Osteocyte (in vitro differentiated cells): Measurements from ENCODE around the gene ERI3. TPM values are rescaled to one million over a fixed set of nuclear protein-coding genes. Genes with fewer than 3 reads are reported as not detected.

Experiments used
- DNase-seq: peaks from one replicate; pipeline ENCODE4 v3.0.0; 2021; ENCODE audit warnings: mixed read lengths; ENCODE audit not compliant: unreplicated experiment; ENCODE audit errors: extremely low spot score
- H3K27ac Mint-ChIP-seq: one replicate; pipeline ENCODE4 v1.8.0; 2021; ENCODE audit warnings: mild to moderate bottlenecking, mixed read lengths; ENCODE audit not compliant: unreplicated experiment
- H3K27me3 Mint-ChIP-seq: one replicate; pipeline ENCODE4 v1.8.0; 2021; ENCODE audit warnings: mixed read lengths; ENCODE audit not compliant: unreplicated experiment
- H3K36me3 Mint-ChIP-seq: one replicate; pipeline ENCODE4 v1.8.0; 2021; ENCODE audit warnings: mixed read lengths; ENCODE audit not compliant: unreplicated experiment
- H3K4me1 Mint-ChIP-seq: one replicate; pipeline ENCODE4 v1.8.0; 2021; ENCODE audit warnings: mixed read lengths; ENCODE audit not compliant: unreplicated experiment
- H3K4me3 Mint-ChIP-seq: one replicate; pipeline ENCODE4 v1.8.0; 2021; ENCODE audit warnings: mild to moderate bottlenecking, moderate library complexity, mixed read lengths; ENCODE audit not compliant: unreplicated experiment
- H3K9me3 Mint-ChIP-seq: one replicate; pipeline ENCODE4 v1.8.0; 2021; ENCODE audit warnings: mixed read lengths; ENCODE audit not compliant: unreplicated experiment
- total RNA-seq: library from RNA; stranded (reverse); gene quantifications from 2 replicates; pipeline ENCODE4 v1.2.1, GENCODE V29; 2021
- TF ChIP-seq, protein P1 (sequence below): fragments of 200-600 bp; sonication (generic); IDR thresholded peaks from 2 replicates; pipeline ENCODE4 v1.5.0; 2021; ENCODE audit warnings: antibody characterized with exemption, mild to moderate bottlenecking, moderate library complexity

ERI3 gene
- total RNA-seq, 1 donor from 2014 or later, result 58.6 TPM

DNA sequence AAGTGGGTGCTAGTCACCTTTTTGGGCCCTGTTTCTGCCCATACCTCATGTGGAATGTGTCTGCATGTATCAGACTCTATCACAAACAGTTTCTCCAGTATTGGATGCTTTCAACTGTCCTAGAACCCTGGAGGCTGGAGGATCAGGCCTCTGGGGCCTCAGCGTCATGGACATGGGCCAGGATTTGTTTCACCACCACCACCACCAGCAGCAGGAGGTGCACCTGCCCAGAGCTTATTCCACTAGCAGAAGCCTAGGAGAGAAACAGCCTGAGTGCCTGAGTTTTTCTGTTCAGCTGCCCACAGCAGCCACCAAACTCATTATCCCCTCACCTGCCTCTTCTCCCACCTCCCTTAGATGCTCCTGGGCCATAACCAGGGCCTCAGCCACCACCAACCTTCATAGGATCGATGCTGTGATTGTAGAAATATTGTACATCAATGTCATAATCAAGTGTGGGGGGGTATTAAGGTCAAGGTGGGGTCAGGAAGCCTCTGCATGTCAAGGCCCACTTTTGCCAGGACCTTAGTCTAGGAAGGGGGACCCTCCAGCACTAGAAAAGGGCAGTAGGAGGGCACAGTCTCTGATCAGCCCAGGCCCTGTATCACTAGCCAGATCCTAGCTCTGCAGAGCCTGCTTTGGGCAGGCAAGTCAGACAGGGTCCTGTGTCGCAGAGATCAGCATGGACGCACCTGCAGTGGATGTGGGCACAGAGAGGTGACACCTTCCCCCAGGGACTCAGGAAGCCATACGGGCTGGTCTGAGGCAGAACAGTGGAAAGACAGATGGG lies 132.5 kb downstream of the ERI3 start:
- H3K4me3 Mint-ChIP-seq, result no peak overlapping the region

DNA sequence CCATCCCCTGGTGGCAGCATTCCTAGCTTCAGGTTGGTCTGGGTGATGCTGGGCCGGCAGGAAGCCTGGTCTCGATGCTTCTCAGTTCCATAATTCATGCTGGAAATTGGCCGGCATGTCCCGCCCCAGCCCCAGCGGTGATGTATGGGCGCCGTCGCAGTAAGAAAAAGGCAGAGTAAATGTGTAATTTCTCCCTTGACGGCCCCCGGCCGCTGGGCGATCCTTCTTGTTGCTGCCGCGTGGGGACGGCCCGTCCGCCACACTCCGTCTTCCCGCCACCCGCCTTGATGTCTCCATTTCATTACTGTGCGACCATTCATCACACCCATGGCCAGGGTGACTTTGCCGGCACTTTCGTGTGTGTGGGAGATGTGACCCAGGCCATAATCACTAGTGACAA lies 133.3 kb downstream of the ERI3 start:
- H3K27ac Mint-ChIP-seq, result no peak overlapping the region
- TF ChIP-seq, protein P1, sequence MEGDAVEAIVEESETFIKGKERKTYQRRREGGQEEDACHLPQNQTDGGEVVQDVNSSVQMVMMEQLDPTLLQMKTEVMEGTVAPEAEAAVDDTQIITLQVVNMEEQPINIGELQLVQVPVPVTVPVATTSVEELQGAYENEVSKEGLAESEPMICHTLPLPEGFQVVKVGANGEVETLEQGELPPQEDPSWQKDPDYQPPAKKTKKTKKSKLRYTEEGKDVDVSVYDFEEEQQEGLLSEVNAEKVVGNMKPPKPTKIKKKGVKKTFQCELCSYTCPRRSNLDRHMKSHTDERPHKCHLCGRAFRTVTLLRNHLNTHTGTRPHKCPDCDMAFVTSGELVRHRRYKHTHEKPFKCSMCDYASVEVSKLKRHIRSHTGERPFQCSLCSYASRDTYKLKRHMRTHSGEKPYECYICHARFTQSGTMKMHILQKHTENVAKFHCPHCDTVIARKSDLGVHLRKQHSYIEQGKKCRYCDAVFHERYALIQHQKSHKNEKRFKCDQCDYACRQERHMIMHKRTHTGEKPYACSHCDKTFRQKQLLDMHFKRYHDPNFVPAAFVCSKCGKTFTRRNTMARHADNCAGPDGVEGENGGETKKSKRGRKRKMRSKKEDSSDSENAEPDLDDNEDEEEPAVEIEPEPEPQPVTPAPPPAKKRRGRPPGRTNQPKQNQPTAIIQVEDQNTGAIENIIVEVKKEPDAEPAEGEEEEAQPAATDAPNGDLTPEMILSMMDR, result no peak

More for the DNA sequence above, 132.5 kb downstream of the ERI3 start:
- Mint-ChIP-seq H3K9me3 (no peaks in the 10 kb centered on the region), H3K27ac (no peak overlapping the region), H3K4me1 (no peaks in the 10 kb centered on the region), H3K36me3 (peaks cover 13% of the 10 kb centered on the region), H3K27me3 (no peaks in the 10 kb centered on the region)
- DNase-seq, result no peak
- TF ChIP-seq, protein P1, result no peak

DNA sequence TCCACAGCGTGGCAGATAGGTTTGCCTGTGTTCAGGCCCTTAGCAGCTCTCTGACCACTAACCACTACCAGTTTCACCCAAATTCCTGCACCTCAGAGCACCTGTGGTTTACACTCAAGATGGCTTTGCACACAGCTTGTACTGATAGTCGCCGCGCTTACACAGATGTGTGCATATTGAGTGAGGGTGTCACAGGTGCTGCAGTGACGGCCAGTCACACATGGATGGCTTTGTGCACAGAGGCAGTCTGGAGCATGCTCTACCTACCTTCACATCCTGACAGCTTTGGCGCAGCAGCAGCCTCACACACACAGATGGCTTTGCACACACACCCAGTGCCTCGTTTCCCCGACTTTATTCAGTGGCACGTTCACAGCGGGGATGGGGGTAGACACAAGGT lies 134.3 kb downstream of the ERI3 start:
- TF ChIP-seq, protein P1, result no peak
- Mint-ChIP-seq H3K4me1 (no peaks in the 10 kb centered on the region), H3K27ac (no peak overlapping the region), H3K27me3 (no peaks in the 10 kb centered on the region), H3K4me3 (no peak overlapping the region), H3K9me3 (no peaks in the 10 kb centered on the region), H3K36me3 (peaks cover 27% of the 10 kb centered on the region)
- DNase-seq, result no peak

More for the DNA sequence above, 133.3 kb downstream of the ERI3 start:
- H3K4me1 Mint-ChIP-seq, result no peaks in the 10 kb centered on the region
- H3K36me3 Mint-ChIP-seq, result peaks cover 20% of the 10 kb centered on the region
- no peaks in the 10 kb centered on the region for H3K27me3 Mint-ChIP-seq
- no peak for DNase-seq
- H3K4me3 Mint-ChIP-seq, result no peak overlapping the region
- H3K9me3 Mint-ChIP-seq, result no peaks in the 10 kb centered on the region

DNA sequence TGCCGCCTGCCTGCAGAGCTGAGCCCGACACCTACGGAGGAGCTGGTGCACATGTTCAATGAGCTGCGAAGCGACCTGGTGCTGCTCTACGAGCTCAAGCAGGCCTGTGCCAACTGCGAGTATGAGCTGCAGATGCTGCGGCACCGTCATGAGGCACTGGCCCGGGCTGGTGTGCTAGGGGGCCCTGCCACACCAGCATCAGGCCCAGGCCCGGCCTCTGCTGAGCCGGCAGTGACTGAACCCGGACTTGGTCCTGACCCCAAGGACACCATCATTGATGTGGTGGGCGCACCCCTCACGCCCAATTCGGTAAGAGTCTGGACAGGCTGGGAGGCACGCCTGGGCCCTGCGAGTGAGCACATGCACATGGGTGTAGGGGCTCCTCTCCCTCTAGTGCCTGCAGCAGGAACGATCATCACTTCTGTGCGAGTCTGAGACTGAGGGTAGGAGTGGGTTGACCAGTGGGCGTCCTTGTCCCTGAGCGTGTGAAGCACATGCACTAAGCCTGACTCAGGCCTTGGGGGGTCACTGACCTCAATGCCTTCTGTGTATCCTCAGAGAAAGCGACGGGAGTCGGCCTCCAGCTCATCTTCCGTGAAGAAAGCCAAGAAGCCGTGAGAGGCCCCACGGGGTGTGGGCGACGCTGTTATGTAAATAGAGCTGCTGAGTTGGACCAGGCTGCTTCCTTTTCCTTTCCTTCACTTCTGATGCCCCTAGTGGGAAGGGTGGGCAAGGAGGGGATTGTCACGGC lies 134.9 kb downstream of the ERI3 start:
- Mint-ChIP-seq H3K36me3 (peaks cover 29% of the 10 kb centered on the region), H3K9me3 (no peaks in the 10 kb centered on the region), H3K27me3 (no peaks in the 10 kb centered on the region), H3K4me1 (peaks cover 2% of the 10 kb centered on the region), H3K4me3 (no peak overlapping the region), H3K27ac (no peak overlapping the region)
- no peak for DNase-seq
- TF ChIP-seq, protein P1, result no peak

DNA sequence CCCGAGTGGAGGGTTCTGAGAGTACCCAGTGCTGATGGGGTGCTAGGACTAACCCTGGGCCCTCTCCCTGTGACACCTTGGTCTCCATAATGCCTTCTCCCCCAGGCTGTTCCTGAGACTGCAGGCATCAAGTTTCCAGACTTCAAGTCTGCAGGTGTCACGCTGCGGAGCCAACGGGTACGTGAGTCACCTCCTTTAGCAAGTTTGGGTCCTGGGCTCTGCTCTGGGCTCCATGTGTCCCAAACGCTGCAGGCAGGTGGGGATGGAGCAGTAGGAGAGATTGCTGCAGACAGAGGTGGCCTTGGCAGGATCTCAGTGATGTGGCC lies 135.8 kb downstream of the ERI3 start:
- Mint-ChIP-seq H3K4me1 (peaks cover 9% of the 10 kb centered on the region), H3K27me3 (no peaks in the 10 kb centered on the region), H3K27ac (no peak overlapping the region), H3K36me3 (peaks cover 32% of the 10 kb centered on the region), H3K4me3 (no peak overlapping the region), H3K9me3 (no peaks in the 10 kb centered on the region)
- no peak for DNase-seq
- TF ChIP-seq, protein P1, result no peak
